Activated naive CD4-positive, alpha-beta T cell treated with anti-CD3 and anti-CD28 coated beads, Interleukin-2, amount 10 ng/mL, durations not matched to agents 7 days and 5 days (primary cell): ENCODE data around the gene NADK.
"Not testable (repeated sequence)": the region's sequence is repeated elsewhere in the genome, so short reads cannot be mapped to it uniquely, and the experiment has no call there.

Source experiments
- CTCF ChIA-PET: fragments of 350-600 bp; sonication (Branson Sonifier 250); formaldehyde crosslinking; loops from one replicate; lab custom pipeline; 2021; ENCODE audit warnings: antibody characterized with exemption; lab: Charles Lee
- DNase-seq: peaks from one replicate; pipeline ENCODE4 v3.0.0-alpha.2; 2020
- H3K27ac Mint-ChIP-seq: one replicate; pipeline ENCODE4 v1.8.0; 2021; ENCODE audit warnings: mild to moderate bottlenecking, moderate library complexity, mixed read lengths
- H3K27me3 Mint-ChIP-seq: one replicate; pipeline ENCODE4 v1.8.0; 2021; ENCODE audit warnings: mild to moderate bottlenecking, mixed read lengths
- H3K36me3 Mint-ChIP-seq: one replicate; pipeline ENCODE4 v1.8.0; 2021; ENCODE audit warnings: mixed read lengths
- H3K4me1 Mint-ChIP-seq: one replicate; pipeline ENCODE4 v1.8.0; 2021; ENCODE audit warnings: mixed read lengths
- H3K4me3 Mint-ChIP-seq: one replicate; pipeline ENCODE4 v1.8.0; 2021; ENCODE audit warnings: mild to moderate bottlenecking, moderate library complexity, mixed read lengths
- H3K9me3 Mint-ChIP-seq: one replicate; pipeline ENCODE4 v1.8.0; 2021; ENCODE audit warnings: mixed read lengths

The NADK gene

GRCh38 chr1:1703796-1704195 lies 74.5 kb downstream of the NADK start:
- CTCF ChIA-PET, result no interaction called here

GRCh38 chr1:1702506-1702905 lies 75.8 kb downstream of the NADK start:
- H3K4me3 Mint-ChIP-seq, H3K27me3 Mint-ChIP-seq, CTCF ChIA-PET, H3K27ac Mint-ChIP-seq, DNase-seq, H3K36me3 Mint-ChIP-seq, H3K9me3 Mint-ChIP-seq, H3K4me1 Mint-ChIP-seq: not testable (repeated sequence)

More at GRCh38 chr1:1703796-1704195, 74.5 kb downstream of the NADK start:
- Mint-ChIP-seq H3K27ac (no peak overlapping the region), H3K27me3 (peaks cover 4% of the 10 kb centered on the region), H3K36me3 (peaks cover 3% of the 10 kb centered on the region), H3K4me3 (no peak overlapping the region), H3K9me3 (no peaks in the 10 kb centered on the region), H3K4me1 (peaks cover 2% of the 10 kb centered on the region)
- no peak for DNase-seq
